ENCODE measurements around the gene DDR2.

GRCh38 chr1:162822391-162823200 lies 190.3 kb downstream of the DDR2 start:
- TF ChIP-seq CTCF (IDR thresholded peaks at IDR 0.05; ENCODE audit: low read depth, low read length) (no peak), EZH2phosphoT487 (IDR thresholded peaks at IDR 0.05; ENCODE audit: low read depth) (no peak)

All from OCI-LY3 (cell line).